Erythroblast (primary cell): ENCODE results near the gene TBCD.

ENCODE experiments used
- GATA1 ChIP-seq: IDR thresholded peaks from 2 replicates; pipeline ENCODE4 v1.6.1; 2011; ENCODE audit warnings: low read depth, mild to moderate bottlenecking, control low read depth, low read length, moderate library complexity
- POLR2A ChIP-seq: IDR thresholded peaks from 2 replicates; pipeline ENCODE4 v1.6.1; 2011; ENCODE audit warnings: mild to moderate bottlenecking, low read length

- TF ChIP-seq POLR2A (no peak), GATA1 (no peak)
Measured at GRCh38 chr17:82740906-82741759, 10.7 kb upstream of the TBCD start.
